ENCODE results near the gene SULT2B1. TPM values are rescaled to one million over a fixed set of nuclear protein-coding genes. Genes with fewer than 3 reads are reported as not detected.

The SULT2B1 gene
- total RNA-seq, 1 donor from 2014 or later: not detected

- no peak for DNase-seq (ENCODE audit: low read depth)
- no peak overlapping the region for H3K4me3 ChIP-seq (ENCODE audit: low read depth, low read length)
- TF ChIP-seq, protein P1, sequence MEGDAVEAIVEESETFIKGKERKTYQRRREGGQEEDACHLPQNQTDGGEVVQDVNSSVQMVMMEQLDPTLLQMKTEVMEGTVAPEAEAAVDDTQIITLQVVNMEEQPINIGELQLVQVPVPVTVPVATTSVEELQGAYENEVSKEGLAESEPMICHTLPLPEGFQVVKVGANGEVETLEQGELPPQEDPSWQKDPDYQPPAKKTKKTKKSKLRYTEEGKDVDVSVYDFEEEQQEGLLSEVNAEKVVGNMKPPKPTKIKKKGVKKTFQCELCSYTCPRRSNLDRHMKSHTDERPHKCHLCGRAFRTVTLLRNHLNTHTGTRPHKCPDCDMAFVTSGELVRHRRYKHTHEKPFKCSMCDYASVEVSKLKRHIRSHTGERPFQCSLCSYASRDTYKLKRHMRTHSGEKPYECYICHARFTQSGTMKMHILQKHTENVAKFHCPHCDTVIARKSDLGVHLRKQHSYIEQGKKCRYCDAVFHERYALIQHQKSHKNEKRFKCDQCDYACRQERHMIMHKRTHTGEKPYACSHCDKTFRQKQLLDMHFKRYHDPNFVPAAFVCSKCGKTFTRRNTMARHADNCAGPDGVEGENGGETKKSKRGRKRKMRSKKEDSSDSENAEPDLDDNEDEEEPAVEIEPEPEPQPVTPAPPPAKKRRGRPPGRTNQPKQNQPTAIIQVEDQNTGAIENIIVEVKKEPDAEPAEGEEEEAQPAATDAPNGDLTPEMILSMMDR (conservative IDR thresholded peaks at IDR 0.05; ENCODE audit: low read depth, low read length): no peak
Observed at GRCh38 chr19:48595171-48595570, 43.2 kb downstream of the SULT2B1 start.

DNA sequence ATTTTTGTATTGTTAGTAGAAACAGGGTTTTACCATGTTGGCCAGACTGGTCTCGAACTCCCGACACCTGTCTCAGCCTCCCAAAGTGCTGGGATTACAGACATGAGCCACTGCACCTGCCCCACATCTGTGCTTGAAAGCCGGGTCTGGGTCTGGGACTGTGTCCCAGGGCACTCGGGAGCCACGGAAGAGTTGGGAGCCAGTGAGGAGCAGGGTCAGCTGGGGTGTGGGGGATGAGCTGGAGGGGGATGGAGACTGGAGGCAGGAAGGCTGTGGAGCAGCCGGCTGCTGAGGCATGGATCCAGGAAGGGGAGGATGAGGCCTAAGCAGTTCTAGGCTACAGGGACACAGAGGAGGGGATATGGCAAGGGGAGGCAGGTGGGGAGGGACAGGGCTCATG, 43.9 kb downstream of the SULT2B1 start:
- TF ChIP-seq, protein P1 (conservative IDR thresholded peaks at IDR 0.05; ENCODE audit: low read depth, low read length): no peak
- no peak overlapping the region for H3K4me3 ChIP-seq (ENCODE audit: low read depth, low read length)
- no peak for DNase-seq (ENCODE audit: low read depth)

DNA sequence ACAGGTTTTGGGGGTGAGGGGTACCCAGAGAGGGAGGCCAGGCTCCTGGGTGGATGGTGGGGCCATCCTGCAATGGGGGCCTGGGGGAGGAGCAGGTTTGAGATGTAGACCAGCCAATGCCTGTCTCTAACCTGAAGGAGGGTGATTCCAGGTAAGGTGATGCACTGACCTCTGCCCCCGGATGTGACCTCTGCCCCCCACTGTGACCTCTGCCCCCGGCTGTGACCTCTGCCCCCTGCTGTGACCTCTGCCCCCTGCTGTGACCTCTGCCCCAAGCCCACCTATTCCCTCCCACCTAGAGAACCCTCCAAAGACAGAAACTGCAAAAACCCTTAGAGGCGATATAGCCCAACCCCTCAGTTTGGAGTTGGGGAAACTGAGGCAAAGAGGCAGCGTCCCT, 44.3 kb downstream of the SULT2B1 start:
- TF ChIP-seq, protein P1 (conservative IDR thresholded peaks at IDR 0.05; ENCODE audit: low read depth, low read length): no peak
- no peak for DNase-seq (ENCODE audit: low read depth)

GRCh38 chr19:48596679-48597465, 44.9 kb downstream of the SULT2B1 start:
- no peak for DNase-seq (ENCODE audit: low read depth)
- no peak overlapping the region for H3K4me3 ChIP-seq (ENCODE audit: low read depth, low read length)
- TF ChIP-seq, protein P1 (conservative IDR thresholded peaks at IDR 0.05; ENCODE audit: low read depth, low read length): no peak

More for the DNA sequence above, 44.3 kb downstream of the SULT2B1 start:
- no peak overlapping the region for H3K4me3 ChIP-seq (ENCODE audit: low read depth, low read length)

DNA sequence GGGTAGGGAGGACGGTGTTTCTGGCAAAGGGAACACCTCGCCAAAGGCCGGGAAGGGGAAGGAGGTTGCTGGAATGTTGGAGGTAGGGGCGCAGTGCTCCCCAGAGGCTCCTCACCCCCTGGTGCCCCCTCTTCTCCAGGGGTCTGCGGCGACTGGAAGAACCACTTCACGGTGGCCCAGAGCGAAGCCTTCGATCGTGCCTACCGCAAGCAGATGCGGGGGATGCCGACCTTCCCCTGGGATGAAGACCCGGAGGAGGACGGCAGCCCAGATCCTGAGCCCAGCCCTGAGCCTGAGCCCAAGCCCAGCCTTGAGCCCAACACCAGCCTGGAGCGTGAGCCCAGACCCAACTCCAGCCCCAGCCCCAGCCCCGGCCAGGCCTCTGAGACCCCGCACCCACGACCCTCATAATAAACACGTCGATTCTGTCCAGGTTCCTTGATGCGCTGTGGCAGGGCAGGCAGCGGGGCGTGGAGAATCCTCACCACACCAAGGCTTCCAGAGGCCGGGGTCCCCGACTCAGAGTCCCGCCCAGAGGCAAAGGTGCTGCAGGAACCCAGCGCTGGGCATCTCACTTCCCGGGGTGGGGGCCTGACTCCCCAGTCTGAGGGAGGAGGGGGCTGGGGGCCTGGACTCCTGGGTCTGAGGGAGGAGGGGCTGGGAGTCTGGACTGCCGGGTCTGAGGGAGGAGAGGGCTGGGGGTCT, 47.2 kb downstream of the SULT2B1 start:
- no peak for DNase-seq (ENCODE audit: low read depth)
- TF ChIP-seq, protein P1 (conservative IDR thresholded peaks at IDR 0.05; ENCODE audit: low read depth, low read length): no peak
- H3K4me3 ChIP-seq (ENCODE audit: low read depth, low read length): no peak overlapping the region

- no peak overlapping the region for H3K4me3 ChIP-seq (ENCODE audit: low read depth, low read length)
- DNase-seq (ENCODE audit: low read depth): no peak
- TF ChIP-seq, protein P1 (conservative IDR thresholded peaks at IDR 0.05; ENCODE audit: low read depth, low read length): no peak
Observed at GRCh38 chr19:48600679-48601417, 48.9 kb downstream of the SULT2B1 start.
